Panc1 (cell line): Measurements from ENCODE around the gene CELF6. TPM values are rescaled to one million over a fixed set of nuclear protein-coding genes. Genes with fewer than 3 reads are reported as not detected.

Source experiments
- total RNA-seq: library from RNA; stranded (reverse); gene quantifications from one replicate; pipeline ENCODE4 v1.2.1, GENCODE V29; 2021; ENCODE audit not compliant: unreplicated experiment

The CELF6 gene
- total RNA-seq, 1 experiment from 2014 or later = not detected

Other genes with a start within 250 kb of the CELF6 start
- 41.6 TPM for gene MYO9A, start 202.0 kb downstream of the CELF6 start, total RNA-seq
- 2.9 TPM for gene SENP8, start 201.8 kb downstream of the CELF6 start, total RNA-seq
- 1.3 TPM for gene GRAMD2A, start 122.4 kb downstream of the CELF6 start, total RNA-seq
- gene PKM, start 89.0 kb downstream of the CELF6 start, total RNA-seq = 1,590 TPM
- 85.7 TPM for gene PARP6, start 47.6 kb downstream of the CELF6 start, total RNA-seq
- 199 TPM for gene HEXA, start 55.9 kb upstream of the CELF6 start, total RNA-seq
- gene TMEM202, start 78.1 kb upstream of the CELF6 start, total RNA-seq = not detected
- gene ARIH1, start 154.2 kb upstream of the CELF6 start, total RNA-seq = 192 TPM